HCT116 (cell line): Measurements from ENCODE around the gene KAT6B. TPM values are rescaled to one million over a fixed set of nuclear protein-coding genes. Genes with fewer than 3 reads are reported as not detected.

ENCODE experiments used
- ATAC-seq: fragments of 200-7000 bp; cut with Tn5 transposase; 2 replicates; pipeline ENCODE4 v1.9.1; 2020; ENCODE audit warnings: mild to moderate bottlenecking, moderate library complexity
- BruUV-seq: library from RNA; stranded (reverse); fragments of 400-500 nt; replicated peaks from 2 replicates; lab custom pipeline; 2021; lab: Mats Ljungman, UMichigan
- CTCF ChIA-PET: fragments of 300-600 bp; sonication (Branson Sonifier 250); formaldehyde crosslinking; loops from one replicate; lab custom pipeline; 2021; ENCODE audit warnings: antibody characterized with exemption; lab: Charles Lee
- POLR2A ChIA-PET: fragments of 300-600, 350-600 bp; sonication (Branson Sonifier 250); formaldehyde crosslinking; loops from one replicate; lab custom pipeline; 2021; ENCODE audit warnings: antibody characterized with exemption; lab: Charles Lee
- RAD21 ChIA-PET, 2 experiments: fragments of 300-600 bp; sonication (Branson Sonifier 250); formaldehyde crosslinking; loops; one replicate each; lab custom pipeline; 2023; ENCODE audit warnings: low total read pairs in 2 of 2; ENCODE audit not compliant: uncharacterized antibody in 2 of 2, unreplicated experiment in 2 of 2, low non-redundant PET in 1 of 2; lab: Charles Lee
- DNase-seq: peaks from one replicate; pipeline ENCODE4 v3.0.0-alpha.2; 2010; ENCODE audit warnings: low read depth, low spot score
- H2AFZ ChIP-seq: fragments of 200-600 bp; shearing (Covaris generic), sonication (generic); 2 replicates; pipeline ENCODE4 v1.6.1; 2017; ENCODE audit warnings: low read depth, mixed run types, mixed read lengths, antibody characterized with exemption, low read length; ENCODE audit not compliant: poor library complexity, severe bottlenecking
- H3K27ac ChIP-seq: 2 replicates; pipeline ENCODE4 v1.5.1; 2012; ENCODE audit warnings: low read depth, low read length
- H3K27me3 ChIP-seq: fragments of 200-600 bp; sonication (generic); 2 replicates; pipeline ENCODE4 v1.6.1; 2016; ENCODE audit warnings: mixed run types, low read length, mixed read lengths; ENCODE audit not compliant: insufficient read depth
- H3K36me3 ChIP-seq, 2 experiments: fragments of 200-500 bp in 1 of 2; fragments of 200-600 bp in 1 of 2; sonication (Bioruptor generic) in 1 of 2; sonication (generic) in 1 of 2; 2 replicates each; pipeline versions ENCODE4 v1.5.1 to v1.6.1; 2014 to 2016; ENCODE audit warnings: low read length in 2 of 2, inconsistent platforms in 1 of 2, mixed read lengths in 1 of 2, mixed run types in 1 of 2; ENCODE audit not compliant: insufficient read depth in 2 of 2, control insufficient read depth in 1 of 2
- H3K4me1 ChIP-seq, 2 experiments: fragments of 200-600 bp in 1 of 2; sonication (generic) in 1 of 2; 2 replicates each; pipeline versions ENCODE4 v1.5.1 to v1.6.1; 2012 to 2017; ENCODE audit warnings: low read length in 2 of 2, inconsistent platforms in 1 of 2, mild to moderate bottlenecking in 1 of 2, mixed read lengths in 1 of 2, mixed run types in 1 of 2, moderate library complexity in 1 of 2; ENCODE audit not compliant: insufficient read depth in 2 of 2, control insufficient read depth in 1 of 2
- H3K4me2 ChIP-seq: fragments of 200-600 bp; sonication (generic); 2 replicates; pipeline ENCODE4 v1.6.1; 2017; ENCODE audit warnings: mixed run types, low read length, mixed read lengths
- H3K4me3 ChIP-seq, 2 experiments: fragments of 200-600 bp in 1 of 2; sonication (generic) in 1 of 2; replicated peaks in 1 of 2; 2 replicates each; pipeline ENCODE4 v1.5.1; 2011 to 2016; ENCODE audit warnings: low read length in 2 of 2, control low read depth in 1 of 2, low read depth in 1 of 2, mild to moderate bottlenecking in 1 of 2, mixed read lengths in 1 of 2, mixed run types in 1 of 2
- H3K79me2 ChIP-seq: fragments of 200-600 bp; sonication (generic); 2 replicates; pipeline ENCODE4 v1.6.1; 2017; ENCODE audit warnings: mild to moderate bottlenecking, mixed run types, low read length, moderate library complexity, mixed read lengths; ENCODE audit not compliant: insufficient read depth
- H3K9ac ChIP-seq: fragments of 200-600 bp; sonication (generic); 2 replicates; pipeline ENCODE4 v1.6.1; 2016; ENCODE audit warnings: low read length, mixed read lengths
- H3K9me2 ChIP-seq: fragments of 200-600 bp; sonication (generic), shearing (Covaris generic); 2 replicates; pipeline ENCODE4 v1.6.1; 2017; ENCODE audit warnings: mixed run types, mild to moderate bottlenecking, moderate library complexity; ENCODE audit not compliant: insufficient read depth
- H3K9me3 ChIP-seq, 2 experiments: fragments of 200-500 bp in 1 of 2; fragments of 200-600 bp in 1 of 2; sonication (Bioruptor generic) in 1 of 2; sonication (generic) in 1 of 2; 2 replicates each; pipeline ENCODE4 v1.6.1; 2014 to 2017; ENCODE audit warnings: low read length in 2 of 2, mixed read lengths in 2 of 2, inconsistent platforms in 1 of 2, low read depth in 1 of 2, mild to moderate bottlenecking in 1 of 2, mixed run types in 1 of 2, moderate library complexity in 1 of 2; ENCODE audit not compliant: control insufficient read depth in 1 of 2, insufficient read depth in 1 of 2
- H4K20me1 ChIP-seq: fragments of 200-600 bp; sonication (generic), shearing (Covaris generic); 2 replicates; pipeline ENCODE4 v1.6.1; 2017; ENCODE audit warnings: mixed run types, mild to moderate bottlenecking, moderate library complexity; ENCODE audit not compliant: insufficient read depth
- CBX3 ChIP-seq: IDR thresholded peaks from 2 replicates; pipeline ENCODE4 v1.6.1; 2012; ENCODE audit warnings: low read depth
- EGR1 ChIP-seq: IDR thresholded peaks from 2 replicates; pipeline ENCODE4 v1.6.1; 2012; ENCODE audit warnings: low read depth
- EZH2 ChIP-seq: fragments of 200-600 bp; sonication (generic); IDR thresholded peaks from 2 replicates; pipeline ENCODE4 v1.6.1; 2017; ENCODE audit warnings: antibody characterized with exemption, mixed run types
- EZH2phosphoT487 ChIP-seq: fragments of 200-600 bp; IDR thresholded peaks from 2 replicates; pipeline ENCODE4 v1.6.1; 2018; ENCODE audit warnings: antibody characterized with exemption, borderline replicate concordance
- FOSL1 ChIP-seq: IDR thresholded peaks from 2 replicates; pipeline ENCODE4 v1.6.1; 2012; ENCODE audit warnings: low read depth
- JUND ChIP-seq: IDR thresholded peaks from 2 replicates; pipeline ENCODE4 v1.6.1; 2012
- POLR2A ChIP-seq: IDR thresholded peaks from 2 replicates; pipeline ENCODE4 v1.7.0; 2011; ENCODE audit warnings: borderline replicate concordance; ENCODE audit not compliant: insufficient read depth, insufficient read length; ENCODE audit errors: extremely low read depth
- POLR2AphosphoS5 ChIP-seq: IDR thresholded peaks from 2 replicates; pipeline ENCODE4 v1.6.1; 2011; ENCODE audit warnings: mild to moderate bottlenecking, low read depth, low read length, moderate library complexity
- intact Hi-C: fragments of 100-400 bp; cut with micrococcal nuclease; formaldehyde crosslinking; loops from 2 replicates; pipeline ENCODE4 v1.10.0; 2022
- total RNA-seq: library from RNA; stranded (reverse); gene quantifications from one replicate; pipeline ENCODE4 v1.2.1, GENCODE V29; 2021; ENCODE audit not compliant: unreplicated experiment
- TF ChIP-seq, protein P1 (sequence below): IDR thresholded peaks from 2 replicates; pipeline ENCODE4 v1.6.1; 2011; ENCODE audit warnings: mild to moderate bottlenecking, low read length, moderate library complexity; ENCODE audit not compliant: insufficient replicate concordance; ENCODE audit errors: extremely low read depth

Gene KAT6B
- total RNA-seq, 1 experiment from 2014 or later = 17.8 TPM

DNA sequence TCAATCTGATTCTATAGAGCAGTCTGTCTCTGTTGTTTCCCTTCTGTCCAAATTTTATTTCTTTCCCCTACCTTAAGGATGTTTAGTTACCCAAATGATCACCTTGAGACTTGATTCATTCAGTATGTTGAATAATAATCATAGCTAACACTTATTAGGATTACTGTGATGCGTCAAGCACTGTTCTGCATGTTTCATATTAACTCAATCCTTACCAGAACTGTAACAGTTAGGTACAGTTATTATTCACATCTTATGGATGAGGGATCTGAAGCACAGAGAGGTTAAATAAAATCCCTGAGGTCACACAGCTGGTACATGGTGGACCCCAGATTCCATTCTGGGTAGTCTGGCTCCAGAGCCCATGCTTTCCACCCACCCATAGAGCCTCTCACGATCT is 187.1 kb downstream of the KAT6B start:
- Histone ChIP-seq H3K9me3 (no peaks in the 10 kb centered on the region), H3K4me2 (no peak overlapping the region), H3K79me2 (no peaks in the 10 kb centered on the region), H3K4me3 (no peak overlapping the region), H3K27ac (no peak overlapping the region), H3K4me1 (no peaks in the 10 kb centered on the region), H4K20me1 (no peaks in the 10 kb centered on the region), H2AFZ (no peak overlapping the region), H3K27me3 (no peaks in the 10 kb centered on the region), H3K9me2 (no peaks in the 10 kb centered on the region), H3K9ac (no peak overlapping the region), H3K36me3 (no peaks in the 10 kb centered on the region)
- intact Hi-C loops = loop anchor here (10.0 kb wide), 1 partner anchor 589 kb away; no protein-coding TSS in a partner anchor
- no peak for TF ChIP-seq JUND
- TF ChIP-seq EZH2 = no peak
- TF ChIP-seq CBX3 = no peak
- TF ChIP-seq EGR1 = no peak
- TF ChIP-seq FOSL1 = no peak
- no peak for TF ChIP-seq EZH2phosphoT487
- TF ChIP-seq, protein P1, sequence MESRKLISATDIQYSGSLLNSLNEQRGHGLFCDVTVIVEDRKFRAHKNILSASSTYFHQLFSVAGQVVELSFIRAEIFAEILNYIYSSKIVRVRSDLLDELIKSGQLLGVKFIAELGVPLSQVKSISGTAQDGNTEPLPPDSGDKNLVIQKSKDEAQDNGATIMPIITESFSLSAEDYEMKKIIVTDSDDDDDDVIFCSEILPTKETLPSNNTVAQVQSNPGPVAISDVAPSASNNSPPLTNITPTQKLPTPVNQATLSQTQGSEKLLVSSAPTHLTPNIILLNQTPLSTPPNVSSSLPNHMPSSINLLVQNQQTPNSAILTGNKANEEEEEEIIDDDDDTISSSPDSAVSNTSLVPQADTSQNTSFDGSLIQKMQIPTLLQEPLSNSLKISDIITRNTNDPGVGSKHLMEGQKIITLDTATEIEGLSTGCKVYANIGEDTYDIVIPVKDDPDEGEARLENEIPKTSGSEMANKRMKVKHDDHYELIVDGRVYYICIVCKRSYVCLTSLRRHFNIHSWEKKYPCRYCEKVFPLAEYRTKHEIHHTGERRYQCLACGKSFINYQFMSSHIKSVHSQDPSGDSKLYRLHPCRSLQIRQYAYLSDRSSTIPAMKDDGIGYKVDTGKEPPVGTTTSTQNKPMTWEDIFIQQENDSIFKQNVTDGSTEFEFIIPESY = no peak
- no peak for TF ChIP-seq POLR2A
- no peak for TF ChIP-seq POLR2AphosphoS5
- BruUV-seq = no TSS peak
- ChIA-PET RAD21 (no interaction called here), CTCF (no interaction called here), POLR2A (no interaction called here)
- no peak for DNase-seq
- no peak for ATAC-seq
